HEK293T (cell line): ENCODE measurements around the gene CCNY.

ENCODE experiments used
- CTCF ChIA-PET: fragments of 350-600 bp; formaldehyde crosslinking; extraction: SDS; loops from one replicate; lab custom pipeline; 2021; ENCODE audit warnings: antibody characterized with exemption, inconsistent platforms; lab: Yijun Ruan, JAX
- POLR2A ChIA-PET: fragments of 350-600 bp; formaldehyde crosslinking; extraction: SDS; loops from one replicate; lab custom pipeline; 2020; ENCODE audit warnings: antibody characterized with exemption, inconsistent platforms; lab: Yijun Ruan, JAX
- DNase-seq: peaks from one replicate; pipeline ENCODE4 v3.0.0; 2012; ENCODE audit warnings: mixed read lengths; ENCODE audit errors: extremely low spot score
- ARNT ChIP-seq: fragments of 450-650 bp; IDR thresholded peaks from 2 replicates; pipeline ENCODE4 v1.6.1; 2017; ENCODE audit warnings: mild to moderate bottlenecking
- BHLHE40 ChIP-seq: fragments of 450-650 bp; IDR thresholded peaks from 2 replicates; pipeline ENCODE4 v1.6.1; 2016; ENCODE audit warnings: mild to moderate bottlenecking, moderate library complexity, borderline replicate concordance
- CTBP1 ChIP-seq: fragments of 450-650 bp; IDR thresholded peaks from 2 replicates; pipeline ENCODE4 v1.6.1; 2016; ENCODE audit warnings: borderline replicate concordance
- ELF4 ChIP-seq: fragments of 450-650 bp; IDR thresholded peaks from 2 replicates; pipeline ENCODE4 v1.6.1; 2017; ENCODE audit warnings: antibody characterized with exemption
- FOXA1 ChIP-seq: fragments of 450-650 bp; IDR thresholded peaks from 2 replicates; pipeline ENCODE4 v1.6.1; 2016; ENCODE audit warnings: mild to moderate bottlenecking
- FOXK2 ChIP-seq: fragments of 450-650 bp; IDR thresholded peaks from 2 replicates; pipeline ENCODE4 v1.6.1; 2016; ENCODE audit warnings: mild to moderate bottlenecking
- FOXM1 ChIP-seq: fragments of 450-650 bp; IDR thresholded peaks from 2 replicates; pipeline ENCODE4 v1.6.1; 2017; ENCODE audit warnings: mild to moderate bottlenecking, borderline replicate concordance
- HDGF ChIP-seq: fragments of 450-650 bp; IDR thresholded peaks from 2 replicates; pipeline ENCODE4 v1.6.1; 2017; ENCODE audit warnings: antibody characterized with exemption, borderline replicate concordance
- L3MBTL2 ChIP-seq: fragments of 450-650 bp; conservative IDR thresholded peaks from 2 replicates; pipeline ENCODE4 v1.6.1; 2016; ENCODE audit warnings: mild to moderate bottlenecking
- LEF1 ChIP-seq: fragments of 450-650 bp; IDR thresholded peaks from 2 replicates; pipeline ENCODE4 v1.6.1; 2017; ENCODE audit warnings: mild to moderate bottlenecking, borderline replicate concordance
- NFRKB ChIP-seq: fragments of 450-650 bp; IDR thresholded peaks from 2 replicates; pipeline ENCODE4 v1.6.1; 2016; ENCODE audit warnings: mild to moderate bottlenecking, moderate library complexity
- PKNOX1 ChIP-seq: fragments of 450-650 bp; IDR thresholded peaks from 2 replicates; pipeline ENCODE4 v1.6.1; 2016
- SP1 ChIP-seq: fragments of 450-650 bp; IDR thresholded peaks from 2 replicates; pipeline ENCODE4 v1.6.1; 2017
- SUZ12 ChIP-seq: fragments of 450-650 bp; IDR thresholded peaks from 2 replicates; pipeline ENCODE4 v1.6.1; 2016; ENCODE audit warnings: mild to moderate bottlenecking
- TARDBP ChIP-seq: fragments of 450-650 bp; IDR thresholded peaks from 2 replicates; pipeline ENCODE4 v1.6.1; 2016
- ZNF384 ChIP-seq: fragments of 450-650 bp; IDR thresholded peaks from 2 replicates; pipeline ENCODE4 v1.6.1; 2016

CCNY gene

GRCh38 chr10:35384265-35384868, 48.1 kb downstream of the CCNY start:
- CTCF ChIA-PET = no interaction called here
- no peak for TF ChIP-seq TARDBP
- TF ChIP-seq LEF1 = no peak
- no peak for TF ChIP-seq L3MBTL2
- TF ChIP-seq FOXM1 = no peak
- no peak for TF ChIP-seq NFRKB
- TF ChIP-seq FOXK2 = no peak
- TF ChIP-seq BHLHE40 = no peak
- TF ChIP-seq ARNT = no peak
- no peak for TF ChIP-seq ZNF384
- TF ChIP-seq FOXA1 = no peak
- TF ChIP-seq ELF4 = no peak
- no peak for TF ChIP-seq CTBP1
- no peak for TF ChIP-seq SUZ12
- TF ChIP-seq HDGF = no peak
- TF ChIP-seq PKNOX1 = no peak
- no peak for TF ChIP-seq SP1
- no peak for DNase-seq
- POLR2A ChIA-PET = no interaction called here

GRCh38 chr10:35386594-35387174, 50.4 kb downstream of the CCNY start:
- ChIA-PET POLR2A (no interaction called here), CTCF (interaction anchor here (0.5 to 0.7 kb wide), 2 partner anchors 12 to 1352 kb away, joined by 3 read pairs; no protein-coding TSS in a partner anchor)
- TF ChIP-seq ZNF384 = no peak
- no peak for TF ChIP-seq FOXA1
- TF ChIP-seq ARNT = no peak
- no peak for DNase-seq

- TF ChIP-seq LEF1 (no peak), CTBP1 (no peak), HDGF (no peak)
- POLR2A ChIA-PET = no interaction called here
- DNase-seq = no peak
- CTCF ChIA-PET = no interaction called here
Measured at GRCh38 chr10:35387768-35388167, 51.5 kb downstream of the CCNY start.

GRCh38 chr10:35388197-35388596, 51.9 kb downstream of the CCNY start:
- no peak for TF ChIP-seq SUZ12
- no peak for TF ChIP-seq CTBP1
- no peak for TF ChIP-seq BHLHE40
- TF ChIP-seq NFRKB = no peak
- TF ChIP-seq L3MBTL2 = no peak
- POLR2A ChIA-PET = no interaction called here
- DNase-seq = no peak
- CTCF ChIA-PET = no interaction called here

GRCh38 chr10:35388682-35389081, 52.4 kb downstream of the CCNY start:
- DNase-seq = no peak
- ChIA-PET CTCF (no interaction called here), POLR2A (no interaction called here)
- TF ChIP-seq HDGF (no peak), L3MBTL2 (no peak), BHLHE40 (no peak), FOXK2 (no peak), SP1 (no peak), CTBP1 (no peak), FOXA1 (no peak)

- POLR2A ChIA-PET = no interaction called here
- DNase-seq = no peak
- no peak for TF ChIP-seq HDGF
- no peak for TF ChIP-seq L3MBTL2
- no peak for TF ChIP-seq ARNT
- TF ChIP-seq FOXA1 = no peak
- TF ChIP-seq TARDBP = no peak
- no peak for TF ChIP-seq ZNF384
- no peak for TF ChIP-seq SP1
- no peak for TF ChIP-seq LEF1
- CTCF ChIA-PET = no interaction called here
Measured at GRCh38 chr10:35390161-35390840, 54.0 kb downstream of the CCNY start.

GRCh38 chr10:35390843-35391152, 54.5 kb downstream of the CCNY start:
- TF ChIP-seq CTBP1 = no peak
- no peak for TF ChIP-seq FOXA1
- DNase-seq = no peak
- POLR2A ChIA-PET = no interaction called here
- CTCF ChIA-PET = no interaction called here

- CTCF ChIA-PET = no interaction called here
- POLR2A ChIA-PET = no interaction called here
Measured at GRCh38 chr10:35391153-35391953, 55.0 kb downstream of the CCNY start.

More at GRCh38 chr10:35391153-35391953, 55.0 kb downstream of the CCNY start:
- no peak for TF ChIP-seq CTBP1
- DNase-seq = no peak
